Panc1 (cell line): ENCODE results near the gene PHF23.

ENCODE experiments used
- POLR2AphosphoS5 ChIP-seq: IDR thresholded peaks from 2 replicates; pipeline ENCODE4 v1.6.1; 2012; ENCODE audit warnings: mild to moderate bottlenecking, low read depth, low read length, moderate library complexity
- REST ChIP-seq, 2 experiments: IDR thresholded peaks; 2 replicates each; pipeline ENCODE4 v1.6.1; 2011 to 2012; ENCODE audit warnings: low read depth in 2 of 2, control low read depth in 1 of 2, low read length in 1 of 2, mild to moderate bottlenecking in 1 of 2, moderate library complexity in 1 of 2; ENCODE audit not compliant: insufficient read depth in 1 of 2

- TF ChIP-seq REST (IDR thresholded peaks at IDR 0.05; ENCODE audit: insufficient read depth in 1 of 2, low read depth in 2 of 2, low read length in 1 of 2) (no peak), POLR2AphosphoS5 (no peak)
Observed at GRCh38 chr17:7191069-7191468, 48.2 kb downstream of the PHF23 start.
